Cardiac septum (tissue), 1 donor: ENCODE data around the gene U2AF1. TPM values are rescaled to one million over a fixed set of nuclear protein-coding genes. Genes with fewer than 3 reads are reported as not detected.
"Not testable (repeated sequence)": the region's sequence is repeated elsewhere in the genome, so short reads cannot be mapped to it uniquely, and the experiment has no call there.

Experiments used
- DNase-seq: peaks from one replicate; pipeline ENCODE4 v3.0.0-alpha.2; 2020; ENCODE audit warnings: low spot score
- intact Hi-C: fragments of 100-400 bp; cut with DNase I; formaldehyde crosslinking; loops from one replicate; pipeline ENCODE4 v1.14.0; 2022
- long read RNA-seq: library from polyadenylated mRNA; unstranded; transcript quantifications from one replicate; pipeline ENCODE4 v2.0.0, GENCODE V29; 2021
- total RNA-seq: library from RNA; stranded (reverse); fragmentation: NEBNext Ultra II Directional; extraction: Animal tissue kit (Norgen Biotek cat#: 25700); gene quantifications from one replicate; pipeline ENCODE4 v1.2.1, GENCODE V29; 2021
- donor health status: DM: no; HTN: no; CAD: no.

The U2AF1 gene, protein sequence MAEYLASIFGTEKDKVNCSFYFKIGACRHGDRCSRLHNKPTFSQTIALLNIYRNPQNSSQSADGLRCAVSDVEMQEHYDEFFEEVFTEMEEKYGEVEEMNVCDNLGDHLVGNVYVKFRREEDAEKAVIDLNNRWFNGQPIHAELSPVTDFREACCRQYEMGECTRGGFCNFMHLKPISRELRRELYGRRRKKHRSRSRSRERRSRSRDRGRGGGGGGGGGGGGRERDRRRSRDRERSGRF
- total RNA-seq, result 11.8 TPM
- long read RNA-seq, transcript U2AF1-202 (8 exons, 940 nt), result minor isoform, 14 of 71 reads
- long read RNA-seq, transcript U2AF1-201 (8 exons, 962 nt), result major isoform, 49 of 71 reads
- long read RNA-seq, partial matches to known transcripts, result 0 of 71 reads
- long read RNA-seq, other reads (novel, unspliced or antisense), result 7 of 71 reads

DNA sequence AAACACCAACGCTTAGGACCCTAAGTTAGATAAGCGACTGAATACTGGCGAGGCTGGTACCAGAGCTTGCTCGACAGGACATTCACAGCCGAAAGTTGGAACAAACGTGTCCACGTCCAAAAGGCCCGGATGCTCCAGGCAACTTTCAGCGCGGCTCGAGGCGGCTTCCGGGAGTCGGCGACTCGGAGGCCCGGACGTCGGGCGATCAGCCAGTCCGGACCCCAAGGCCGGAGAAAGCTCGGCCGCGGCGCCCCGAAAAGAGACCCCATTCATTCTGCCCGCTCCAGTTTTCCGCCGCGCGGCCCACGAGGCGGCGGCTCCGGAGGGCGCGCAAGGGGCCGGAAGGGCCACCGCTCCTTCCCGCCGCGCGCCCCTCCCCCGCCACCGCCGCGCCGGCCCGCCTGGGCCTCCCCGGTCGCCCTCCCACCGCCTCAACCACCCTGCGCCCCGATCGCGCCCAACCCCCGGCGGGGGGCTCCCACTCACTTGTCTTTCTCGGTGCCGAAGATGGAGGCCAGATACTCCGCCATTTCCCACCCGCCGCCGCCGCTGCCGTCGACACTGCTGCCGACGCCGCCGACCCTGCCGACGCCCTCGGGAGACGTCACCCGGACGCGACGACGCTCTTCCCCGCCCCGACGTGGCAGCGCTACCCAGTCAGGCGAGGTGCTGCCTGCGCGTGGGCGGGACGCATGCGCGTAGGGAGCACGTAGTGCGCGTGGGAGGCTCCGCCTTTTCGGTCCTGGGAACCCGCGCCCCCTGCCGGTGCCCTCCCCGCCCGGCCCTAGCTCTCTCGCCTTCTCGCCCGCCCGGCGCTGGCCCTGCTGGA lies at the start of gene U2AF1:
Gene U2AF1 (minus strand): TSS at position 606 of the 829 bp plus-strand sequence. CDS start 76 bp downstream, at position 530.
- peak; percentile 84 for DNase-seq

DNA sequence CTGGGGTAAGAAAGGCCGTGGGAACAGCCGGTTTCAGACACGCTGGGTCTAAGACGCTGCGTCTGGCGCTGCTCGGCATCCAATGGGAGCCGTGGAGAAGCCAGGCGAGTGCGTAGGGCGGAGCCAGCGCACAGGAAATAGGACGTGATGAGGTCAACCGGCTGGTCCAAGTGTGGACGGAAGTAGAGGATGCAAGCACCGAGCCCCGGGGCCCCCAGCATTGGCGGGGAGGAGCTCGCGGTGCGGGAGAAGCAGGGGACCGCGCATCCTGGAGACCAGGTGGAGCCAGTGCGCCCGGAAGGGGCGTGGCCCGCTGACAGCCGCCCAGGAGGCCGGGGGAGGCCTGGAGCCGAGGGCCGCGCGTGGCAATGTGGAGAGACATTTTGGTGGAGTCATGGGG lies 46.2 kb upstream of the U2AF1 start:
- intact Hi-C loops, result not testable (repeated sequence)

More for the DNA sequence above, at the start of gene U2AF1:
- intact Hi-C loops, result not testable (repeated sequence)

DNA sequence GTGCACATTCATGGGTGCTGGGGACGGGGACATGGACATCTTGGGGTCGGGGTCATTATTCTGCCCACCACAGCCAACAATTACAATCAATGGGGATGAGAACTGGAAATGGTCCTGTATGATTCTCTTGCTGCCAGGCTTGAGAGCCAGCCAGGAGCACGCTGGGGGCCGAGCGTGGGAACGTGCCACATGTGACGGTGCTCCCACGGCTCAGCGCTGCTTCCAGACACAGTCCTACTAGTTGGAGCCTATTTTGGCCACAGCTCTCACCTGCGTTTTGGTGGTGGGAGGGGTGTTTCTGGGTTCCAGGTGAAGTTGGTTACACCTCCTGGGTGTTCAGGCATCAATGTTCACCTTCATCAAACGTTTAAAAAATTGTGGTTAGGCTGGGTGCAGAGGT lies 42.0 kb upstream of the U2AF1 start:
- DNase-seq, intact Hi-C loops: not testable (repeated sequence)

More for the DNA sequence above, 46.2 kb upstream of the U2AF1 start:
- not testable (repeated sequence) for DNase-seq

DNA sequence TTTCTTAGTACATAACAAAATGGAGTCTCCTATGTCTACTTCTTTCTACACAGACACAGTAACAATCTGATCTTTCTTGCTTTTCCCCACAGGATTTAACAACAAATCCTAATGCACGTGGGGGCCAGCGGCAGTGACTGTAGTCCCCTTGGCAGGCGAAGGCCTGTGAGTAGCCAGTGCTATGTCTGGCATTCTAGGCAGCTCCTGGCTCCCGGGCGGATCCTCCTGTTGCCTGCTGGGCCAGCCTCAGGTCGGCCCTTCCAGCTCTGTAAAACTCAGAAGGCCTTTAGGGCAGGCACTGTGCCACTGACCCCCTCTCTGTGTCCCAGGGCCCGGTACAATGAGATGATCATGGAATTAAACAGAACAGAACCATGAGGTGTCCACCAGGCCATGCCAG lies 40.6 kb upstream of the U2AF1 start:
- DNase-seq, intact Hi-C loops: not testable (repeated sequence)

DNA sequence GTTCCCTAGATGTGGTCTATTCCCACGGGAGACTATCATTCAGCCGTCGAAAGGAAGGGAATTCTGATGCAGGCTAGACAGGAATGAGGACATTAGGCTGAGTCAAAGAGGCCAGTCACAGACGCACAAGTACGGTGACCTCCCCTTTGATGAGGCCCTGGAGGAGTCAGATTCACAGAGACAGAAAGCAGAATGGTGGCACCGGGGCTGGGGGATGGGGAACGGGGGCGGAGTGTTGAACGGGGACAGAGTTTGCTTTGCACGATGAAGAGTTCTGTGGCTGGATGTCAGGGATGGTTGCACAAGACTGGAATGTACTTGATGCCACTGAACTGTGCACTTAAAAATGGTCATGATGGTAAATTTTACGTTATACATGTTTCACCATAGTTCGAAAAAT lies 39.3 kb upstream of the U2AF1 start:
- intact Hi-C loops, DNase-seq: not testable (repeated sequence)

DNA sequence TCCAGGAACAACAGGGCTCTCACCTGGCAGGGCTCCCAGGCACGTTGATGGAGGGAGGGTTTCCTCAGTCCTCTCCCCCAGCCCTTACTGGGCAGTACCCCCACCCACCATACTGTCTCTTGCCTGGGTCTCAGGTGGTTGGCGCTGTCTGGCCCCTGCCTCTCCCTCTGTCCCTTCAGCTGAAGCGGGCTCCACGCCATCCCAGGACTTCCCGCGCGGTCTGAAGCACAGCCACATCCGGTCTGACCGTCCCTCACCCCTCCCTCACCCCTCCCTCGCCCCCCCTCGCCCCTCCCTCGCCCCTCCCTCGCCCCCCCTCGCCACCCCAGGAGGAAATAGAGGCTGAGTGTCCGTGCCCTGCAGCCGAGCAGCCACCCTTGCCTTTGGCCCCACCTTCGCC lies 34.0 kb upstream of the U2AF1 start:
- not testable (repeated sequence) for DNase-seq

DNA sequence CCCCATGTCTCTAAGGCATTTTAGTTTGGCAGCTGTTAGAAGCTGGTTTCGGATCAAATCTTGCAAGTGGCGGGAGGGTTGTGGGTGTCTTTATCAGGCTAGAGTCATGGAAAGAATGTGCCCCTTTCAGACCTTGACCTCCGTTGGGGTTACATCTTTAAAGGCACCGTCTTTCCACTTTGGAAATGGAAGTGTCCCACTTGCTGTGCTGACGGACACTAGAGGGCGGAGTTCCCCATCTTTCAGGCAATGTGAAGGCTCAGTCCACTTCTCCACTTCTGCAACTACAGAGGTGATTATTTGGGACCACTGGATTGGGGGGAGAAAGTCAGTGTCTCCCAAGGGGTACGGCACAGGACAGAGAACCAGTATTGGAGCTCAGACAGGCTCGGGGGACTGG lies 31.6 kb upstream of the U2AF1 start:
- DNase-seq, intact Hi-C loops: not testable (repeated sequence)

More for the DNA sequence above, 34.0 kb upstream of the U2AF1 start:
- intact Hi-C loops, result not testable (repeated sequence)

DNA sequence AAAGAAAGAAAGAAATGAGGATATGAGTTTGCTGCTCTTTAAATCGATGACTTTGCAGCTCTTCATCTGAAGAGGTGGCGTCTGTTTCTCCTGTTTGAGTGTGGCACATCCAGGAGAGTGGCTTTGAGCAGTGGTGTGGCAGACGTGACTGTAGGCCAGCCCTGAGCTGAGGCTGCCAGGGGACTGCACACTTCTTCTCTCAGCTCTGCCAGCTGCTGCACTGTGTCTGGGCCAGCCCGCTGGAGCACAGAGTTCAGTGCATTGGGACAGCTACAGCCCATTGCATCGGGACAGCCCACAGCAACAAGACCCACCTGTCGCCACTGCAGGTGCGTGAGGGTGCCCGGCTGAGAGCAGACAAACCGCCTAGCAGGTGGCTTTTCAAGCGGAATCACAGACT lies 27.1 kb upstream of the U2AF1 start:
- intact Hi-C loops, DNase-seq: not testable (repeated sequence)

DNA sequence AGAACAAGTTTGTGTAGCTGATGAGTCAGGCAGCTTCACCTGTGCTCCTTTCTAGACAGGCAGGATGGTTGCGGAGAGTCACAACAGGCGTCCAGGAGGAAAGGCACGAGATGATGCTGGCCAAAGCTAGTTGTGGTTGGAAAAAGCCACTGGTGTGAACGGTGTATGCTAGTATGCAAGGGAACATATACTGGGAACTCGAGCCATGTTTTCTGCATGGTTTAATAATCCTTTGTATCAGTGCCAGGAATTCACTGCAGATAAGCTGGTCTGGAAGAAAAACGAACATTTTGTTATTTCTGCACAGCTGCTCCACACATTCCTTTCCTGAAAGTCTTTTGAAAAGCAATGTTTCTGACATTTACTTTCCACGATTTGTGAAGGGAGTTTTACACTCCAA lies 22.7 kb upstream of the U2AF1 start:
- intact Hi-C loops, DNase-seq: not testable (repeated sequence)

DNA sequence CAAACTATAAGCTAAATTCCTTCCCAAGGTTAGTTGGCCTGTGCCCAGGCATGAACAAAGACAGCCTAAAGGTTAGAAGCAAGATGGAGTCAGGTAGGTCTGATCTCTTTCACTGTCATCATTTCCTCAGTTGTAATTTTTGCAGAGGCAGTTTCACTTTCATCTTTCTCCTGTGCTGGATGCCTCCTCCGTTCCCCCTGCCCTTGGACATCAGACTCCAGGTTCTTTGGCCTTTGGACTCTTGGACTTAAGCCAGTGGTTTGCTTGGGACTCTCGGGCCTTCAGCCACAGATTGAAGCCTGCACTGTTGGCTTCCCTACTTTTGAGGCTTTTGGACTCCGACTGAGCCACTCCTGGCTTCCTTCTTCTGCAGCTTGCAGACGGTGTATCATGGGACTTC lies 8.6 kb upstream of the U2AF1 start:
- intact Hi-C loops, DNase-seq: not testable (repeated sequence)

DNA sequence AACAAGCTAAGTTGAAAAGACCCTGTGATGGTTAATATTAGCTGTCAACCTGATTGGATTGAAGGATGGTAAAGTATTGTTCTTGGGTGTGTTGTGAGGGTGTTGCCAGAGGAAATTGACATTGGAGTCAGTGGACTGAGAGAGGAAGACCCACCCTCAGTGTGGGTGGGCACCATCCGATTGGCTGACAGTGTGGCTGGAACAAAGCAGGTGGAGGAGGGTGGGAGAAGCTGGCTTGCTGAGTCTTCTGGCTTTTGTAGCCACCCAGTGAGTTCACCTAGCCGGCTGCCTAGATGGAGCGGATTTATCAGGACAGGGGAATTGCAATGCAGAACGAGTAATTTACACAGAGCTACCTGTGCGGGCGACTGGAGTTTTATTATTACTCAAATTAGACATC lies 7.1 kb upstream of the U2AF1 start:
- DNase-seq, intact Hi-C loops: not testable (repeated sequence)

DNA sequence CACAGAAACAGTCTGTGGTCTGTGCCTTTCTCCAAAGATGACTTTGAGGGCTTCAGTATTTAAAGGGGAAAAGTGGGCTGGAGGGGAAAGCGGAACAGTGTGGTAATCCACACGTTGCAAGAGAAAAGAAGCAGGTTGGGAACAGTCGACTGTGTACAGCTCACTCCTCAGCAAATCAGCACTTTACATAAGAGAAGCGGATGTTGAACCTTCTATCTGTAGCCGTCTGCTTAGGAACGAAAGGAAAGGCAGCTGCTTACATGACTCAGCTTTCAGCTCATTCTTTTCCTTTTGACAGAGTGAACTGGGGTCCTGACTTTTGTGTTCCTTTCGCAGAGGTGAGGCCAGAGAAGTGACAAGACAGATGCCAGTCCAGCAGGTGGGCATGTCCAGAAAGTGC lies 1.6 kb upstream of the U2AF1 start:
- DNase-seq, intact Hi-C loops: not testable (repeated sequence)

DNA sequence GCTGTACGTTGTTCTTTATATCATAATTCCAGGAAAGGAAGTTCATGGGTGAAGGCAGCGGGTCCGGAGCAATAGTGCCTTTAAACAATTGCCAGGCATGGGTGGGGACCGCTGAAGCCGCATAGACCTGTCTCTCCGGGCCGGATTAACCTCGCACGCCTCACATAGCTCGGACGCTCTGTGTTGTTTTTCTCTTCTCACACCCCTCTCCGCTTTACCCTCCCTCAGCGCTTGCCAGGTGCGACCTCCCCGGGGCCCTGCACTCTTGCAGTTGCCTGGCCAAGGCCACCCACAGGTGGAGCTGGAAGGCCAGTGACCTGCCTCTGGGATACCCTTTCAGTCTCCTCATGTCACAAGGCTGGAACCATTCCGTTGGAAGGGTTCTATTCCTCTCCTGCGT lies 807 bp upstream of the U2AF1 start:
- DNase-seq, intact Hi-C loops: not testable (repeated sequence)

DNA sequence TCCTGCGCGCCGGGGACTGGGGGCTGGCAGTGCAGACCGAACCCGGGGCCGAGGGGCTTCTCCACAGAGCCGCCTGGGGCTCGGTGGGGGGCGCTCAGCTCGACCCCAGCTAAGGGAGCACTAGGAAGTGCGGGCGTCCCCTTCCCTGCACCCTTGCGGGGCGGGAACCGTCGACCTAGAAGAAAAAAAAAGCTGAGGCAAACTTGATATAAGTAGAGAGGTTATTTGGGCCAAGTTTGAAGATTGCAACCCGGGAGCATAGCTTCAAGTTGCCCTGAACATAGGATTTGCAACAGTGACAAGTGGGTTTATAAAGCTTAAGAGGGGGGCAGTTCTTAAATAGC lies 396 bp upstream of the U2AF1 start:
- intact Hi-C loops, result not testable (repeated sequence)

DNA sequence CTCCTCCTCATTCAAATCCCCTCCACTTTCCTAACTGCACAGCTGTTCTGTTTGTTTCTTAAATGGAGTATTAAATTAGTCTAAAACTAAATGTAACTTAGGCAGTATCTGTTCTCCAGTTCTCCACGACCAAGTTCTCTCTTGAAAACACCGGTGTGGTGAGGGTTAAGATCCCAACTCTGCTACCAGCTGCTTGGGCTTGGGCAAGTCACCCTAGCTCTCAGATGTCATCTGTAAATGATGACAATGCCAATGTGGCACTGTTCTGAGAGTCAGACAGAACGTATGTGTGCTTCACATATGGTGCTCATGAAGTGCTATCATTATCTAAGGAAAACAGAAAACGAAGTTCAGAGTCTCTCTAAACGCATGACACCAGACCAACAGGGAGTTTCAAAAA lies 2.7 kb downstream of the U2AF1 start:
- DNase-seq, intact Hi-C loops: not testable (repeated sequence)

More for the DNA sequence above, 396 bp upstream of the U2AF1 start:
- DNase-seq, result not testable (repeated sequence)

DNA sequence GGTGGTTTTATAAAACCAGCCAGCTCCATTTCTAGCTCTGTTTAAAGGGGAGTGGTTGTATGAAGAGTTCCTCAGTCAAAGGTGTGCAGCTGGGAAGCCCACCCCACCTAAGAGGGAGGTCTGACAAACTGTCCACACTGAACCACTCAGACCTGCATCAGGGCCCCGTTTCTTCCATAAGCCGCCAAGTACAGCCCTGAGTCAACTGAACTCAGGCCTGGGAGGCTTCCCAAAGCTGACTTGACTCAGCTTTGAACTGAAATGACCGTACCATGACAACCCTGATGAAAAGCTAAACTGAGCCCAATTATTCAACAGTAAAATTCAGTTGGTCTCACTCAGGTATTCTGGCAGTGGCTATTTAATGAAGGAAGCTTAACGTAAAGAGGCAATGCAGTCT lies 5.1 kb downstream of the U2AF1 start:
- intact Hi-C loops, DNase-seq: not testable (repeated sequence)

DNA sequence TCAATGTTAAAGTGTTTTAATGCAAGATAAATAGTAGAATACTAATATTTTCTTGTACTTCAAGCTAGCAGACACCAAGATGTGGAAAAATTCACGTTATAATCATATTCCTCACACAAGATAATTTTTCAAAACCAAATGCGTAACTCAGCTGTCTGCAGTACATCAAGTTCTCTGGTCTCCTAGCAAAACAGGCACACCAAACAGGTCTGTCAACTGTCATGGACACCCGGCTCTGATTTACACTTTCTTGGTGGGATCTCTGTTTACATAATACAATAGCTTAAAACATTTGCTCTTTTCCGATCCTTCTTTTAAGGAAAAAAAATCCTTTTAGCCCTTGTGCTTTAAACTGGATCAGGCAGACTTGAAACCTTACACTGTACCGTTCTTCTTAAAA lies 5.7 kb downstream of the U2AF1 start:
- intact Hi-C loops, DNase-seq: not testable (repeated sequence)

DNA sequence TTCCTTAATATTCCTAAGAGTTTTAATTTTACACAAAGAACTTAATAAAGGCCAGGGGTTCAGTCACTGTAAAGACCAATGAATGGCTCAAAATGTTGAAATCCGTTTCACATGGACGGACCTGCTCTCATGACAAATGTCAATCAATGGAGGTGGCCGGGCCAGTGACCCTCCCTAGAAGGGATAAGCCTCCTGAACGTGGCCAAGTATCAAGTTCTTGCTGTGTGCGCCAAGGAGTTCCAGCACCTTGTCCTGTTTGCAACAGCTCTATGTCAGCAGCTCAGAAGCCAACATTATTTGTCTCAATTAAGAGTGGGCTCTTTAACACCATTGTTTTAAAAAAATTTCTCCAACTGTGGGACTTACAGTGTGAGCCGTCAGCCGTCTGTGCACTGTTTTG lies 6.4 kb downstream of the U2AF1 start:
- intact Hi-C loops, DNase-seq: not testable (repeated sequence)

DNA sequence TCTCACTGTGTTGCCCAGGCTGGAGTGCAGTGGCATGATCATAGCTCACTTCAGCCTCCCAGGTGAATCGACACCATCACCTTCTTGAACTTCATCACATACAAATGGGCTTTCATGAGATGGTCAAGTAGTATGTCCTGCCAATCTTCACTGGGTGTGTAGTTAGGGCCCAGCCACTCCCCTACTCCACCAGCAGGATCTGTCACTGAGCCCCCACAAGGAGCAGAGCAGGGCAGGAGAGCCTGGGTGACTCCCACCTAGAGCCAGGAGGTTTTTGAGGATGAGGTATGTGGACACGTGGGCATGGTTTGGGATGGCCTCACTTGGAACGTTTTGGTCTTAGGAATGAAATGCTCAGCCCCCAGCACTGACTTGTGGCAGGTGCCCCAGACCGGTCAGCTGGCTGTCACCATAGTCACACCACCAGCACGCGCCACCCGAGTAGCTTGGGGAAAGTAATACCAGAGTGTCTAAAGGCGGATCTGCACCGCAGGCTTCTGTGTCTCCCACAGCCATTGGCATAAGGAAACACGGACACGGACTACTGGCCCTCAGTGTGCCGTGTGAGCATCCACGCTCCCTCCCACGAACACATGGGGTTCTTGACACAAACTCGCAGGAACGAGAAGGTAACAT lies 15.3 kb downstream of the U2AF1 start:
- intact Hi-C loops, DNase-seq: not testable (repeated sequence)

DNA sequence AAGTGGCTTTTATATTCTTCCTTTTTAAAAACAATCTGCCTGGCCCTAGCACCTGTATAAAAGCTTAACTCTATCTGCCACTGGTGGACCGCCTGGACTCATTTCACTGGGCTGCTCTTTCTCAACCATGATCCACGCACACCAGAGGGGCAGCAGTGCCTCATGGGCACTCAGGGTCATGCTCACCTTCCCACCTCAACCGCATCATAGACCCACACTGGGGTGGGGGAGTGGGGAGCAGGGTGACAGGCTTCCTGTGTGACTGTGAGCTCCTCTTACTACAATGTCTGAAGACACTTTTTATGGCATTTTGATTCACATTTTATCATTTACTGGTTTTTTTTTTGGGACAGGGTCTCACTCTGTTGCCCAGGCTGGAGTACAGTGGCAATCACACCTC lies 16.4 kb downstream of the U2AF1 start:
- intact Hi-C loops, DNase-seq: not testable (repeated sequence)
